GM12891 (cell line): ENCODE measurements around the gene TTC7B.

Experiments used
- DNase-seq: peaks from one replicate; pipeline ENCODE4 v3.0.0; 2011; ENCODE audit warnings: low spot score; ENCODE audit not compliant: insufficient read length
- FAIRE-seq: peaks from 2 replicates; lab custom pipeline; 2011; peaks lifted over from hg19 to GRCh38; lab: Jason Lieb, UNC
- PAX5 ChIP-seq: IDR thresholded peaks from 2 replicates; pipeline ENCODE4 v1.6.1; 2011; ENCODE audit warnings: low read length, moderate library complexity, mild to moderate bottlenecking; ENCODE audit not compliant: insufficient read depth, severe bottlenecking
- POLR2A ChIP-seq: IDR thresholded peaks from 2 replicates; pipeline ENCODE4 v1.6.1; 2011; ENCODE audit warnings: low read depth, low read length, control low read depth
- POLR2AphosphoS5 ChIP-seq: IDR thresholded peaks from 2 replicates; pipeline ENCODE4 v1.6.1; 2011; ENCODE audit warnings: low read depth, low read length, control low read depth
- POU2F2 ChIP-seq: IDR thresholded peaks from 2 replicates; pipeline ENCODE4 v1.6.1; 2011; ENCODE audit warnings: low read depth, mild to moderate bottlenecking, control low read depth, low read length, moderate library complexity
- SPI1 ChIP-seq: IDR thresholded peaks from 2 replicates; pipeline ENCODE4 v1.6.1; 2011; ENCODE audit warnings: low read depth, low read length, control low read depth
- TAF1 ChIP-seq: IDR thresholded peaks from 2 replicates; pipeline ENCODE4 v1.6.1; 2011; ENCODE audit warnings: low read depth, low read length, control low read depth

Gene TTC7B

GRCh38 chr14:90518069-90518940 lies 297.9 kb downstream of the TTC7B start:
- DNase-seq: no peak
- TF ChIP-seq POLR2A (no peak), POLR2AphosphoS5 (no peak), SPI1 (no peak), POU2F2 (no peak), TAF1 (no peak), PAX5 (no peak)
- FAIRE-seq: no peak

GRCh38 chr14:90517076-90517841 lies 299.0 kb downstream of the TTC7B start:
- DNase-seq (no peak), FAIRE-seq (no peak)
- TF ChIP-seq TAF1 (no peak), POLR2AphosphoS5 (no peak), SPI1 (no peak), PAX5 (no peak), POLR2A (no peak)

- DNase-seq: no peak
- TF ChIP-seq POLR2A (no peak), POU2F2 (no peak), SPI1 (no peak), PAX5 (no peak)
- no peak for FAIRE-seq
Observed at GRCh38 chr14:90514566-90514965, 301.7 kb downstream of the TTC7B start.

- no peak for TF ChIP-seq POLR2A
- no peak for TF ChIP-seq TAF1
- TF ChIP-seq POU2F2: no peak
- no peak for TF ChIP-seq POLR2AphosphoS5
- no peak for TF ChIP-seq SPI1
- TF ChIP-seq PAX5: no peak
- FAIRE-seq (no peak), DNase-seq (no peak)
Observed at GRCh38 chr14:90514015-90514398, 302.2 kb downstream of the TTC7B start.

- TF ChIP-seq POLR2AphosphoS5: no peak
- DNase-seq (no peak), FAIRE-seq (no peak)
Observed at GRCh38 chr14:90513161-90514014, 302.8 kb downstream of the TTC7B start.

GRCh38 chr14:90512329-90512991 lies 303.8 kb downstream of the TTC7B start:
- no peak for FAIRE-seq
- TF ChIP-seq POLR2AphosphoS5 (no peak), PAX5 (no peak), SPI1 (no peak), POU2F2 (no peak), TAF1 (no peak), POLR2A (no peak)
- no peak for DNase-seq

GRCh38 chr14:90511795-90512328 lies 304.4 kb downstream of the TTC7B start:
- TF ChIP-seq POU2F2 (no peak), POLR2A (no peak), TAF1 (no peak), PAX5 (no peak), SPI1 (no peak), POLR2AphosphoS5 (no peak)
- DNase-seq (no peak), FAIRE-seq (no peak)

- TF ChIP-seq SPI1 (no peak), TAF1 (no peak), PAX5 (no peak), POLR2AphosphoS5 (no peak)
- FAIRE-seq: no peak
- no peak for DNase-seq
Observed at GRCh38 chr14:90511252-90511651, 305.0 kb downstream of the TTC7B start.

- TF ChIP-seq TAF1: no peak
- no peak for TF ChIP-seq POLR2A
- no peak for TF ChIP-seq PAX5
- TF ChIP-seq SPI1: no peak
- TF ChIP-seq POU2F2: no peak
- TF ChIP-seq POLR2AphosphoS5: no peak
- no peak for DNase-seq
- no peak for FAIRE-seq
Observed at GRCh38 chr14:90510159-90510558, 306.1 kb downstream of the TTC7B start.
